NCI-H510A (cell line): ENCODE measurements around the gene TES.
"Not testable (repeated sequence)": the region's sequence is repeated elsewhere in the genome, so short reads cannot be mapped to it uniquely, and the experiment has no call there.

ENCODE experiments used
- DNase-seq: peaks from one replicate; lab custom pipeline; 2025; lab: John Stamatoyannopoulos, UW

TES gene

DNA sequence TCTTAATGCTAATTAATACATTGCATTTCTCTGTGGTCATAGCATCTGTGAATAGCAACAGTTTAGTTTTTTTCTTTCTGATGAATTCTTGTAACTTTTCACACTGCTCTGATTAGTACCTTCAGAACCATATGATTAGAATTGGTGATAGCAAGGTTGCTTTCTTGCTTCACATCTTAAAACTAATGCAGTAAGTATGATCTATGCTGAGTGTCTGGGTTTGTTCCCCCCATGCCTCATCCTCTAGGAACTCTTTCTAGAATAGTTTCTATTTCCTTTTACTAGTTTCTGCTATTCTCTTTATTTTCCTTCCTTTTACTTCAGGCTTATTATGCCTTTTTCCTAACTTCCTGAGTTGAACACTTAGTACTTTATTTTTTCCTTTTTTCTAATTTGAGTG lies 32.4 kb downstream of the TES start:
- DNase-seq, result no peak

- not testable (repeated sequence) for DNase-seq
Measured at GRCh38 chr7:116244803-116245202, 34.5 kb downstream of the TES start.

- DNase-seq, result no peak
Measured at GRCh38 chr7:116246357-116246756, 36.0 kb downstream of the TES start.

DNA sequence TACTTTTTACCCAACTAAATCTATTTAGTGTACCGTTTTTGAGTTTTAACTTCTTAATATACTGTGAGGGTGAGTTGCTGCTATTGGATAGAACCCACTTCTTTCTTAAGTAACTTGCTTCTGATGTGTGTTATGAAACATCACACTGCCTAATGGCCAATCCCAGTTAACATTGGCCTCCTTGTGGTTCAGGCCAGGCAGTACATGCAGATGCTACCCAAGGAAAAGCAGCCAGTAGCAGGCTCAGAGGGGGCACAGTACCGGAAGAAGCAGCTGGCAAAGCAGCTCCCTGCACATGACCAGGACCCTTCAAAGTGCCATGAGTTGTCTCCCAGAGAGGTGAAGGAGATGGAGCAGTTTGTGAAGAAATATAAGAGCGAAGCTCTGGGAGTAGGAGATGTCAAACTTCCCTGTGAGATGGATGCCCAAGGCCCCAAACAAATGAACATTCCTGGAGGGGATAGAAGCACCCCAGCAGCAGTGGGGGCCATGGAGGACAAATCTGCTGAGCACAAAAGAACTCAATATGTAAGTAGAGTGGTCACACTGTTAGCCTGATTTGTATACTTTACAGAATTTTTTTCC lies 39.7 kb downstream of the TES start:
- DNase-seq, result no peak

DNA sequence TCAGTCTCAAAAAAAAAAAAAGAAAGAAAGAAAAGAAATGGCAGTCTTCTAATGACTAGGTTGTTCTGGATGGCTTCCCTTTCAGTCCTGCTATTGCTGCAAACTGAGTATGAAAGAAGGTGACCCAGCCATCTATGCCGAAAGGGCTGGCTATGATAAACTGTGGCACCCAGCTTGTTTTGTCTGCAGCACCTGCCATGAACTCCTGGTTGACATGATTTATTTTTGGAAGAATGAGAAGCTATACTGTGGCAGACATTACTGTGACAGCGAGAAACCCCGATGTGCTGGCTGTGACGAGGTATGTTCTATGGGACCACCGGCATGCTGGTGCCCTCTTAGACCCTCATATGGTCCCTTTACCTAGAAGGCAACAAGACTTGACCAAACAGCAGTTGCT lies 41.3 kb downstream of the TES start:
- DNase-seq, result no peak

DNA sequence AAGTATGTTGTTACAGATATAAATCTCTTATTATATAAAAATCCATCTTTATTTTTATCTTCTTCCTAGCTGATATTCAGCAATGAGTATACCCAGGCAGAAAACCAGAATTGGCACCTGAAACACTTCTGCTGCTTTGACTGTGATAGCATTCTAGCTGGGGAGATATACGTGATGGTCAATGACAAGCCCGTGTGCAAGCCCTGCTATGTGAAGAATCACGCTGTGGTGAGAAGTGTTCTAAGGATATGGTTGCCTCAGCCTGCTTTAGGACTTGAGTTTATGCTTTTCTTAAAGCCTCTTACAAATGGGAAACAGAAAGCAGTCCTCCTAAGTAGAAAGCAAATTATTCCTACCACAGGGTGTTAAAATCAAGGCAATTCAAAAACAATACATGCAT lies 41.9 kb downstream of the TES start:
- DNase-seq, result no peak

- DNase-seq, result no peak
Measured at GRCh38 chr7:116257156-116257555, 46.8 kb downstream of the TES start.

GRCh38 chr7:116258734-116259133 lies 48.4 kb downstream of the TES start:
- no peak for DNase-seq

DNA sequence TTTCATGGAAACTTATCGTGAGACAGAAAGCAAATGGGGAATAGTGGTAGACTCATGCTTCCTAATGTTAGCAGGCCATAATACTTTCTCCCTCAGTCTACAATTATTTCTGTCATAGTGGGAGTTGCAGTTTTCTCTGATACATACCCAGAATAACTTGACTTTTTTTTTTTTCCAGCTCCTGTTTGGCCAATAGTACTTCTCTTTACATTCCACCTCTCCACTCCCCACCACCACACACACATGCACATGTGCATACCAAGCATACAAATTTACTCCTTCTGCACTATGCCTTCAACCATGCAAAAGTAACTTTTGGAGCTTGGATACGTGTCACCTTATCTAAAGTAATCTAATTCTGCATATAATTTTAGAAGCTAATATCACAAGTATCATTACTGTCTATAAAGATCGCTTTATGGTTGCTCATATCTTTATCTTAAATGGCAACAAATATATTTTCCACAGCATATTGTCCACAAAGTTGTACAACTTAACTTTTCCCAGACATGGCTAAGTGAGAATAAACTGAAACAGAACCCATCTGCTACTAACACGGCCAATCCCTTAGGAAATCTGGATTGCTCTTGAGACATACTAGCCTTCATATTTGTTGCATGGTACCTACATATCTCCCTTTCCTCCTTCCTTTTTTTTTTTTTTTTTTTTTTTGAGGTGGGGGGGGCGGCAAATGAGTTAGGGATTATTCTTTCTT lies 49.0 kb downstream of the TES start:
- no peak for DNase-seq

GRCh38 chr7:116259871-116260440 lies 49.6 kb downstream of the TES start:
- DNase-seq, result no peak

DNA sequence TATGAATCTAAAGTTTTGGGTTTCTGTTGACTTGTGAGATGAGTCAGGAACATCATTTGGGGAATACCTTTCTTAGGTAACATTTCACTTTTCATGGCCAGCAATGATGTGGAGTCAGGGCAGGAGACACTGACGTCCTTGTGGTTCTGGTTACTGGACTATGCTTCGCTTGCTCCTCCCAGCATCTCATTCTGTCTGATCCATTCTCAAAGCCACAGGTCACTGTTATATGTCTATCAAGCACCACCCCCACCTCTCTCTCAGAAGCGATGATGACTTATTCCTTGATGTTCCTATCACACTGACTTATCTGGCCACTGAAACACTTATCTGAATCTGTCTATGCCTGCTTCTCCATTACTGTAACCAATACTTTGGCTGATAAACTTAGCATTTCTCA lies 51.6 kb downstream of the TES start:
- no peak for DNase-seq

- DNase-seq, result no peak
Measured at GRCh38 chr7:116265881-116266280, 55.5 kb downstream of the TES start.

GRCh38 chr7:116269466-116269865 lies 59.1 kb downstream of the TES start:
- no peak for DNase-seq

- DNase-seq, result no peak
Measured at GRCh38 chr7:116271161-116271913, 61.0 kb downstream of the TES start.

DNA sequence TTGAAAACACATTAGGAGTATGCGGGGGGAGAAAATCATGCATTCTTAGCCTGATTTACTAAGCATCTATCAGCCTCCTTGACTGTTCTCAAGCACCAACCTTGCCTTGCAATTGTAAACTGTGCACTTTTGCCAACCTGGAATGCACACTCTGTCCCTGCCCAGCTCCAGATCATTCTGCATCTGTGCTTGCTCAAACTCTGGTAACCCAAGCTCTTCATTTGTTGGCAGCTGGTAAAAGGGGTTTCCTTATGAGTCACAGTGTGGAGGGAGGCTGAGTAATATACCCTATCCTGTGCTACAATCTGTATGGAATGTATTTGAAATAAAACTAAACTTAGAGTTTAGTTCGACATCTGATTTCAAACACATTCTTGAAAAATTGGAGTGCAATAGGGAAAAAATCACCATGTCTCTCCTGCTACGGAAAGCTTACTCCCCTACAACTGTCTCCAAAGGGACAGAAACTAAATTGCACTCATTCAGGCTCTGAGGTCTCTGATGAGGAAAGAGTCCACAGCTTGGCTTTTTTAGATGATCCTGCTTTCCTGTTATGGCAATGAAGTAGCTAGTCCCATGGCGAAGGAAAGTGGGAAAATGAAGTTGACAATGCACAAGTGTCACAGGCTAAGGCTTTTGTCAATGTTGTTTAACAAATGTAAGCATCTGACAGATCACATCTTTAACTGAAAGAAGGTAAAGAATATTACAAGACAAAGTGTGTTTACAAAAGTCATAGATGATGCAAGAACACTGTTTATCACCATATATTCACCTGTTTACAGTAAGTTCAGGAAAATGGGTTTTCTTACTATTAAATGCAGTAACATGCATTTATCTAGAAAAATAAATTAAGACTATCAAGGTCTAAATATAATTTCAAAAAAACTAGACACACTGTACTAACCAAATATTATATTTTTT lies 61.9 kb downstream of the TES start:
- no peak for DNase-seq

GRCh38 chr7:116273283-116273917 lies 63.1 kb downstream of the TES start:
- no peak for DNase-seq

DNA sequence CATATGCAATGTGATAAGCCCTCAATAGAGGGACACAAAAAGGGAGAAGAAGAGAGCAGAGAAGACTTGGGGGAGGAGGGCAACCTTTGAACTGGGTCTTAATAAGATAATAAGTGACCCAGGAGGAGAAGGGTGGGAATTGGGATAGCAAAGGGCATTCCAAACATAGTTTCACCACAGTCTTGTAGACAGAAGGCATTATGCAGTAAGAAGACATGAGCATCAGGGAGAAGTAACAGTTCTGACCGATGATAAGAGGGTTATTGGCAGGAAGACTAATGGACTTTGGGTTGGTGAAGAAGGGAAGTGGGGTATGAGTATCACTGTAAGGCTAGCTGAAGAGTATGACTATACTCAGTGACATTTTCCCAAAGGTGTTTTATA lies 63.6 kb downstream of the TES start:
- DNase-seq, result no peak

- no peak for DNase-seq
Measured at GRCh38 chr7:116277070-116277469, 66.7 kb downstream of the TES start.

- DNase-seq, result no peak
Measured at GRCh38 chr7:116279217-116279616, 68.9 kb downstream of the TES start.

- no peak for DNase-seq
Measured at GRCh38 chr7:116280803-116281202, 70.5 kb downstream of the TES start.

DNA sequence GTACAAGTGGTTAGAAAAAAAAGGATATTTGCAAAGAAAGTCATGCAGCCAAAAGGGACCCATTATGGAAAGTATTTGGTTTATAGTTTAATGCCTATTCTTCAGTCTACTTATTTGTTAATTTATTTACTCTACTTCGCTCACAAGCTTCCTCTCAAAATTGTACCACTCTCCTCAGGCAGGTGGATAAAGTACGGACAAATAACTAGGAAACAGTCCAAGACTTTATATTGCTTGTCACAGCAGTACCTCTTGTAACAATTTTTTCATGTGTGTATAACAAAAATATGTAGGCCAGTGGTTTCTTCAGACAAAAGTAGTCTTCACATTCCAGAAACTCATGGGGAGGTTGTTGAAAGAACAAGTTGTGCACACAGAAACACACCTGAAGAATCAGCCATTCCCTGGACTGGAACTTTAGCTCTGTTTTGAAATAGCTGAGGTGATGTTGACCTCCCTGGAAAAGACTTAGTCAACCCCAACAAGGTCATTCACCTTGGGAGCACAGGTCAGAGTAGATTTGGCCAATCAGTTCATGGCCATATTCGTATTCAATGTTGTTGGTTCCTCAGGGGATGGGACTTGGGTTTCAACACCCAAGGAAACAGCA lies 73.4 kb downstream of the TES start:
- DNase-seq, result no peak
